SK-N-MC (cell line): Measurements from ENCODE around the gene MYO15B.

ENCODE experiments used
- EZH2 ChIP-seq: fragments of 200-600 bp; sonication (generic); IDR thresholded peaks from one replicate; pipeline ENCODE4 v1.6.1; 2017; ENCODE audit warnings: antibody characterized with exemption
- POLR2AphosphoS5 ChIP-seq: IDR thresholded peaks from 2 replicates; pipeline ENCODE4 v1.6.1; 2012; ENCODE audit warnings: mild to moderate bottlenecking, low read depth, low read length, borderline replicate concordance

GRCh38 chr17:75637551-75637950 lies 50.0 kb downstream of the MYO15B start:
- TF ChIP-seq EZH2 (no peak), POLR2AphosphoS5 (no peak)
